ENCODE results near the gene NFKBIB.

The NFKBIB gene

GRCh38 chr19:38869836-38870607 is 29.7 kb upstream of the NFKBIB start:
- no peak for TF ChIP-seq CEBPB (IDR thresholded peaks at IDR 0.05)
- TF ChIP-seq MAX (IDR thresholded peaks at IDR 0.05): peak; percentile 83
- TF ChIP-seq EGR1 (IDR thresholded peaks at IDR 0.05): 0 out of 2 replicates have a peak, but pooled peaks have one; percentile 6
- no peak for TF ChIP-seq REST (IDR thresholded peaks at IDR 0.05; ENCODE audit: low read depth)
- peak; percentile 48; the same call in 1 of the 2 replicates for TF ChIP-seq RAD21 (IDR thresholded peaks at IDR 0.05; ENCODE audit: low read depth)
- TF ChIP-seq ZBTB7A (IDR thresholded peaks at IDR 0.05; ENCODE audit: low read depth): 0 out of 2 replicates have a peak, but pooled peaks have one; percentile 56
- no peak for TF ChIP-seq YY1 (IDR thresholded peaks at IDR 0.05; ENCODE audit: low read depth)
- TF ChIP-seq USF1 (IDR thresholded peaks at IDR 0.05): no peak
- no peak for TF ChIP-seq TAF1 (IDR thresholded peaks at IDR 0.05; ENCODE audit: low read depth)

GRCh38 chr19:38870612-38871011 is 29.2 kb upstream of the NFKBIB start:
- no peak for TF ChIP-seq YY1 (IDR thresholded peaks at IDR 0.05; ENCODE audit: low read depth)

- TF ChIP-seq CREB1 (IDR thresholded peaks at IDR 0.05; ENCODE audit: low read depth): no peak
- no peak for TF ChIP-seq MAX (IDR thresholded peaks at IDR 0.05)
- TF ChIP-seq CEBPB (IDR thresholded peaks at IDR 0.05): no peak
- TF ChIP-seq REST (IDR thresholded peaks at IDR 0.05; ENCODE audit: low read depth): no peak
- TF ChIP-seq ZBTB7A (IDR thresholded peaks at IDR 0.05; ENCODE audit: low read depth): no peak
- no peak for TF ChIP-seq USF1 (IDR thresholded peaks at IDR 0.05)
- TF ChIP-seq TCF12 (IDR thresholded peaks at IDR 0.05; ENCODE audit: low read depth): no peak
- no peak for TF ChIP-seq EGR1 (IDR thresholded peaks at IDR 0.05)
- no peak for TF ChIP-seq EP300 (IDR thresholded peaks at IDR 0.05; ENCODE audit: borderline replicate concordance)
- no peak for TF ChIP-seq TEAD4 (IDR thresholded peaks at IDR 0.05)
- TF ChIP-seq NFIC (IDR thresholded peaks at IDR 0.05): no peak
- no peak for TF ChIP-seq YY1 (IDR thresholded peaks at IDR 0.05; ENCODE audit: low read depth)
- no peak for TF ChIP-seq FOXM1 (IDR thresholded peaks at IDR 0.05; ENCODE audit: borderline replicate concordance, low read depth)
- no peak for TF ChIP-seq RAD21 (IDR thresholded peaks at IDR 0.05; ENCODE audit: low read depth)
- no peak for TF ChIP-seq TAF1 (IDR thresholded peaks at IDR 0.05; ENCODE audit: low read depth)
Measured at GRCh38 chr19:38875656-38876395, 23.9 kb upstream of the NFKBIB start.

GRCh38 chr19:38877781-38878574 is 21.8 kb upstream of the NFKBIB start, which contains the start of gene RINL:
RINL (minus strand) TSS chr19:38878275; CDS start chr19:38876742, 1,533 bp downstream.
- TF ChIP-seq NFIC (IDR thresholded peaks at IDR 0.05) (no peak), REST (IDR thresholded peaks at IDR 0.05; ENCODE audit: low read depth) (no peak), TAF1 (IDR thresholded peaks at IDR 0.05; ENCODE audit: low read depth) (no peak), CEBPB (IDR thresholded peaks at IDR 0.05) (no peak), YY1 (IDR thresholded peaks at IDR 0.05; ENCODE audit: low read depth) (no peak), FOXM1 (IDR thresholded peaks at IDR 0.05; ENCODE audit: borderline replicate concordance, low read depth) (no peak), CREB1 (IDR thresholded peaks at IDR 0.05; ENCODE audit: low read depth) (no peak), EGR1 (IDR thresholded peaks at IDR 0.05) (no peak), EP300 (IDR thresholded peaks at IDR 0.05; ENCODE audit: borderline replicate concordance) (no peak), TCF12 (IDR thresholded peaks at IDR 0.05; ENCODE audit: low read depth) (no peak), ZBTB7A (IDR thresholded peaks at IDR 0.05; ENCODE audit: low read depth) (no peak), MAX (IDR thresholded peaks at IDR 0.05) (no peak), TEAD4 (IDR thresholded peaks at IDR 0.05) (no peak), RAD21 (IDR thresholded peaks at IDR 0.05; ENCODE audit: low read depth) (no peak), USF1 (IDR thresholded peaks at IDR 0.05) (no peak)

Measured in Ishikawa (cell line).